Activated CD4-positive, CD25-positive, alpha-beta regulatory T cell treated with anti-CD3 and anti-CD28 coated beads, Interleukin-2, amount 50 U/mL, for 72 hours (primary cell): ENCODE results near the gene TP53BP2.

Experiments
- DNase-seq: peaks from one replicate; pipeline ENCODE4 v3.0.0; 2021

The TP53BP2 gene

GRCh38 chr1:223788746-223789415, 56.9 kb downstream of the TP53BP2 start:
- no peak for DNase-seq

DNA sequence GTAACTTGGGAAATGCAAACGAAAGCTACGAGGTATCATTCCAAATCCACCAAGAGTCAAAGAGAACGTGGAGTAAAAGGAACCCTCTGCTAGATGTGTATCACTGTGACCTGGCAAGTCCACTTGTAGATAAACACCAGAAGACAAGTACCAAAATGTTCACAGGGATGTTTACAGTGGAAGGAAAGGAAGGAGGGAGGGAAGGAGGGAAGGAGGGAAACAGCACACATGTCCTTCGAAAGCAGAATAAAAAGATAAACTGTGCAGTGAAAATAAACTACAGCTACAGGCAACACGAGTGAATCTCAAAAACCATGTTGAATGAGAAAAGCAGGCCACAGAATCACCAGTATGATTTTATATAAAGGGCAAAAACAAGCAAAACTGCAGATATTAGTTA, 59.9 kb downstream of the TP53BP2 start:
- no peak for DNase-seq

GRCh38 chr1:223784541-223784940, 61.2 kb downstream of the TP53BP2 start:
- no peak for DNase-seq

DNA sequence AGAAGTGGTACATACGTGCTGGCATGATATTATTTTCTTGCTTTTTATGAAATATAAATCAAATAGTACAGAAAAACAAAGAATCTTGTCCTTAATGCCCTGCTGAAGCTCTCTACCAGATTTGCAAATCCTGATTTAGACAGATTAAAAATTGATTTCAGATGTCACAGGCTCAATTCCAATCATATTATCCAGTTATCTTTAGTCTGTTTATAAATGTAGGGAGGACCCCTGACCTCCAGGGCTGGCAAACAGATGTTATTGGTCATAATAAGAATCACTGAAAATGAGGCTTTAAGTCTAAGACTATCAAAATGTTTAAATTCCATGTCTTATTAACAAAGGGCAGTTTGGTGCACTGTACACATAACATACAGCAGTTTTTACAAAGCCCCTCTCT, 62.1 kb downstream of the TP53BP2 start:
- DNase-seq = no peak

GRCh38 chr1:223780949-223781348, 64.8 kb downstream of the TP53BP2 start:
- DNase-seq = no peak

DNA sequence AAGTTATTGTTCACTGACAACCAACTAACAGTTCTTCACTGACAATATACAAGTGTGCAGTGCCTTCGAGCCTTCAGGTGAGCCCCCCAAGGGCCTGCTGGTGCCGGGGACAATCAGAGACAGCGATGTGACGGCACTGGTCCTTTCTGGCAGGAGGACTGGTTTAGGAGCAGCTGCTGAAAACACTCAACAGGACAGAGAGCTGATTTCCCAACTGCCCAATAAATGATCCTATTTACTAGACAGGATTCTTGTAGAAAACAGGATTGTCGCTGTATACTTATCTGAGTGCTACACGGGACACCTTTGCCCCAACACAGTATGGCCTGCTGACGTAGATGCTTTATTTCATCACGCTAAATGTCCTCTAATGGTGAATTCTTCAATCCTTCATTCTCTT, 65.4 kb downstream of the TP53BP2 start:
- no peak for DNase-seq

DNA sequence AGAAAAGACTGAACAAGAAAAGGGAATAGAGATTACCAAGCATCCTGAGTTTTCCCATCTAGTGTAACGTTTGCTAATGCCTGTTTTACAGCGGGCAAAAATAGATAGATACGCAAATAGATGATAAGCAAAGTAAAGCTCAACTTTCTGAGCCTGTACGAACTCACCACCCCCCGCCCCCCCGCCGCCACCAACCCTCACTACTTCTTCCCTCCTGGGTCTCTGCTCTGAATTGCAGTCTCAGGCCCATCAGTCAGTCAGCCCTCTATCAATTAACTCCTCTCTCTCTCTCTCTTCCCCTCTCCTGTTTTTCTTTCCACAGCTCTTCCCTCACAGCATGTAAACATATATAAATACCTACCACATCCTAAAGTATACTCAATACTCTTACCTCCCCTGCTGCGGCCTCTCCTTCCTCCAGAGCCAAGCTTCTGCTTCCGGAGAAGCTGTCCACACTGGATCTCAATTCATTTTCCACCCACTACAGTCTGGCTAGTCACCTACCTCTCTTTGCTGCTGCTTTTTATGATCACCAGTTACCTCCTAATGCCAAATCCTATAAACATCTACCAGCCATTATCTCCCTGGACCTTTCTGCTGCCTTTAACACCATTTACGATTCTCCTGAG, 68.8 kb downstream of the TP53BP2 start:
- no peak for DNase-seq

- no peak for DNase-seq
Observed at GRCh38 chr1:223776075-223776814, 69.5 kb downstream of the TP53BP2 start.

- no peak for DNase-seq
Observed at GRCh38 chr1:223775711-223776074, 70.1 kb downstream of the TP53BP2 start.

GRCh38 chr1:223775054-223775453, 70.7 kb downstream of the TP53BP2 start:
- no peak for DNase-seq

GRCh38 chr1:223774134-223774814, 71.5 kb downstream of the TP53BP2 start:
- no peak for DNase-seq

DNA sequence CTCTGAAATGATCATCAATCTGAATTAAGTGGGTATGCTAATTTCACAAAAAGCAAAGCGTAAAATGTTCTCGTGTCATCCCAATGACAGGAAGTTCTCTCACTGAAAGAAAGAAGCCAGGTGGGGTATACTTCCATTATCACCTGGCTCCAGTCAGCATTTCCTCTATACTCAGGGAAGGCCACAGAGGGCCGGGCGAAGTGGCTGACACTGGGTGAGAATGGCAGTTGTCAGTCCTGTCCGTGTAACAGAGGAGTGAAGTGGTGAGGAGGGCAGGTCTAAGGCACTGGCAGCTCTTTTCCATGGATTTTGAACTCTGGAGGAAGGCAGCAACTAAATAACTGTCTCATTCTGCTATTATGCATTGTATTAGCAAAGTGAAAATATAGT, 73.0 kb downstream of the TP53BP2 start:
- no peak for DNase-seq

DNA sequence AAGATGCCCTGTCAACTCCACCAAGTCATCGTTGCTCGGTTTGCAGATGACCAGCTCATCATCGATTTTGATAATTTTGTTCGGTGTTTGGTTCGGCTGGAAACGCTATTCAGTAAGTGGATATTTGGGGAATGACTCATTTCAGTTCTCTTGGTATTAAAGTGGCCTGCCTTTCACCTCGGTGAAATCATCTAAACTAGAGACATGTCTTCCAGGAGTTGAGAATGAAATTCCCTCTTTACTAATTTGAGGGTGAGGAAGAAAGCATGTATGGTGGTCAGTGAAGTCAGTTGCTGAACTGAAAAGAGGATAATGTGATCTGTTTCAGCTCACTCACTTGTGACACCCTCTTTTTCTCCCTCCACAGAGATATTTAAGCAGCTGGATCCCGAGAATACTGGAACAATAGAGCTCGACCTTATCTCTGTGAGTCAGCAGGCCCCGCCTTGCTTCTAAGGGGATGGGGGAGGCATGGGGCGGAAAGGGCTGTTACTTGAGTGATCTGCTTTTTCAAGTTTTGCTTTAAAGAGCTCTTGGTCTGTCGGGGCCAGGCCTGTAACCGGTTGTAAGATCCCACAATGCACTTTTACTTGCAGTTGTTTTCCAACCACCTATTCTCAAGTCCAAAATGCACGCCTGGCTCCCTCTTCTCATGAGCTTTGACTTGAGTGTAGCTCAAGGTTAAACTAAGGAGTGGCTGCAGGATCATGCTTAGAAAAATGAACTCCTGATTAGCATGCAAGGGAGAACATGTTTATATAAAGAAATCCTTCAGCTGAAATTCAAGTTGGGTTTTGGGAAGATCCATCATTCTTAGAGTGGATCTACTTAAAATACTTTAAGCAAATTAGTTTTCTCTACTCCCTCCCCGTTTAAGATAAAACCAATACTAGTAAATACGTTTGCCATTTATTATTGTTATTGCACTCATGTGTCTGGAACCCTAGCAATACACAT, 73.7 kb downstream of the TP53BP2 start:
- no peak for DNase-seq

GRCh38 chr1:223771469-223771813, 74.3 kb downstream of the TP53BP2 start:
- DNase-seq = no peak

- no peak for DNase-seq
Observed at GRCh38 chr1:223770621-223771315, 75.0 kb downstream of the TP53BP2 start.

- DNase-seq = no peak
Observed at GRCh38 chr1:223765719-223766340, 79.9 kb downstream of the TP53BP2 start.

DNA sequence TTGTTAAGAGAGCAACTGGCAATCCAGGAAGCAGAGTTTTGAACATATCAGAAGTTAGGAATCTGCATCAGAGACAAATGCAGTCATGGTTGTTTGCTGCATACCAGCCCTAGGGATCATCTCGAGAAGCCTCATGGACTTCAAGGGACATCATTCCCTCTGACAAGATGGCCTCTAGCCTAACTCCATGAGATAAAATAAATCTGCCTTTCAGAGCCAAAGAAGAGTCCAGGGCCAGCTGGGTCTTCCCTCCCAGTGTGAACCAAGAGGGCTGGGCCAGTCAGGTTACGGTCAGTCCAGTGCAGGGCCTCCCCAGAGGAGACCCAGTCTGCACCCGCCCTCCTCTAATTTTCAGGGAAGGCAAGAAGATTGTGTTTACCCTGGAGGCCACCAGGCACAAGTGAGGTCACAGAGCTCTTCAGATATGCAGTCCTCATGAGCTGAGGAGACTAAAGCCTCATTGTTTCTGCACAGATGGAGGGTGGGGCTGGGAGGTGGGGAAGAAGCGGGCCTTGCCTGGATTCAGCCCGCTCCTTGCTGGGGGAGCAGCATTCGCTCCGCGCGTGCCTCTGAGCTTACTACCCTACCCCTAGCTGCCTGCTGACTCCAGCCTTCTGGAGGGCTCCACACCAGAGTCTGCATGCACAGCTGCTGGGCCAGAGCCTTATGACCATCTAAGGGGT, 80.6 kb downstream of the TP53BP2 start:
- no peak for DNase-seq

DNA sequence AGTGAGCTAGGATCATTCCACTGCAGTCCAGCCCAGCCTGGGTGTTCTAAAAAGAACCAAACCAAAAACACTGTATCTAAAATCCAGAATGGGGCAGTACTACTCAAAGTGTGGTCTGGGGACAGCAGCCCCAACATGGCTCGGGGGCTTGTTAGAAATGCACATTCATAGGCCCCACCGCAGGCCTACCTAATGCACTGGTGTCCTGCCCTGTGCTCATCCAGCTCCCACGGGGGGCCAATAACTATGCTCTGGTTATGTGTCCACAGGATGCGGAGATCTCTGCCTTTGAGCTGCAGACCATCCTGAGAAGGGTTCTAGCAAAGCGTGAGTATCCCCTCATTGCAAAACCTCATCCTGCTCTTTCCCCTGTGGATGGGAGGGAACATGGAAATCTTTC, 81.9 kb downstream of the TP53BP2 start:
- DNase-seq = no peak

GRCh38 chr1:223763251-223763650, 82.5 kb downstream of the TP53BP2 start:
- DNase-seq = no peak

- no peak for DNase-seq
Observed at GRCh38 chr1:223761411-223761810, 84.3 kb downstream of the TP53BP2 start.

DNA sequence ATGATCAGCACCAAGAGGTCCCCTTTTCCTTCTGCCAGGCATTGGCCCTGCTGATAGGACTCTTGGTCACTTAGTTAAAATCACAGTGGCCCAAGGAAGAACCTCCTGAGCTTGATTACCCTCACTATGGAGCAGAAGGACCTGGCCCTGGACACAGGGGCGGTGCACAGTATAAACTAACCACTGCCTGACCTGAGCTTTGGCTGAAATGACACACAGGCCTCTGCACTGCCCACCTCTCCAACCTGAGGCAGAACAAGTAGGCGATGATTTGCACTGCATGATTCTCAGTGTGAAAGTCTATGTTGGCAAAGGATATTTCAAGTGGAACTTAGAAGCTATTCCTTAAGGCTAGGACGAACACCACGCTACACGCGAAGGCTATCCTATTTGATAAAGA, 84.9 kb downstream of the TP53BP2 start:
- no peak for DNase-seq
